Right atrium auricular region (tissue), 2 donors: ENCODE results near the gene SMIM35. TPM values are rescaled to one million over a fixed set of nuclear protein-coding genes. Genes with fewer than 3 reads are reported as not detected.

Source experiments
- DNase-seq: peaks from one replicate; pipeline ENCODE4 v3.0.0-alpha.2; 2019; ENCODE audit warnings: low spot score
- H3K27ac ChIP-seq, 2 donors: fragments of 200-600 bp; sonication (generic); 1 replicate in 1 of 2; 2 replicates in 1 of 2; pipeline ENCODE4 v1.5.1; 2016 to 2019
- H3K27me3 ChIP-seq, 2 donors: fragments of 200-600 bp; sonication (generic); one replicate each; pipeline versions ENCODE4 v1.5.1 to v1.6.0; 2017 to 2019
- H3K36me3 ChIP-seq: fragments of 200-600 bp; sonication (generic); one replicate; pipeline ENCODE4 v1.5.1; 2016
- H3K4me1 ChIP-seq, 2 donors: fragments of 200-600 bp; sonication (generic); one replicate each; pipeline versions ENCODE4 v1.5.1 to v1.6.0; 2017 to 2019
- H3K4me3 ChIP-seq, 2 donors: fragments of 200-600 bp; sonication (generic); 1 replicate in 1 of 2; 2 replicates in 1 of 2; pipeline ENCODE4 v1.5.1; 2017 to 2019; ENCODE audit warnings: mild to moderate bottlenecking in 1 of 2, moderate library complexity in 1 of 2
- H3K9me3 ChIP-seq, 2 donors: fragments of 200-600 bp; sonication (generic); one replicate each; pipeline ENCODE4 v1.5.1; 2019
- CTCF ChIP-seq, 2 donors: fragments of 200-600 bp; sonication (generic); IDR thresholded peaks; one replicate each; pipeline ENCODE4 v1.5.1; 2019; ENCODE audit warnings: antibody characterized with exemption in 2 of 2
- total RNA-seq, 2 donors: library from RNA; depleted of rRNA; stranded (reverse); fragments of >200 nt; gene quantifications; one replicate each; pipeline ENCODE4 v1.1.0, GENCODE V29; 2016

Gene SMIM35
- total RNA-seq, 2 donors from 2014 or later = not detected

GRCh38 chr11:118049771-118050170 is 37.0 kb downstream of the SMIM35 start:
- no peak for TF ChIP-seq CTCF (IDR thresholded peaks at IDR 0.05)
- H3K27me3 ChIP-seq = no peaks in the 10 kb centered on the region

GRCh38 chr11:118048472-118049370 is 38.0 kb downstream of the SMIM35 start:
- peak; percentile 43 for DNase-seq
- no peak overlapping the region for H3K4me3 ChIP-seq
- no peak for TF ChIP-seq CTCF (IDR thresholded peaks at IDR 0.05)

More at GRCh38 chr11:118049771-118050170, 37.0 kb downstream of the SMIM35 start:
- Histone ChIP-seq H3K27ac (no peak overlapping the region), H3K4me1 (no peaks in the 10 kb centered on the region), H3K36me3 (no peaks in the 10 kb centered on the region), H3K9me3 (no peaks in the 10 kb centered on the region), H3K4me3 (no peak overlapping the region)
- peak; percentile 30 for DNase-seq

GRCh38 chr11:118047749-118048148 is 39.0 kb downstream of the SMIM35 start:
- Histone ChIP-seq H3K27ac (no peak overlapping the region), H3K27me3 (no peaks in the 10 kb centered on the region), H3K4me3 (no peak overlapping the region), H3K4me1 (no peaks in the 10 kb centered on the region), H3K9me3 (no peaks in the 10 kb centered on the region), H3K36me3 (no peaks in the 10 kb centered on the region)
- DNase-seq = peak; percentile 28
- TF ChIP-seq CTCF (IDR thresholded peaks at IDR 0.05) = no peak

More at GRCh38 chr11:118048472-118049370, 38.0 kb downstream of the SMIM35 start:
- H3K27ac ChIP-seq = no peak overlapping the region
- H3K9me3 ChIP-seq = no peaks in the 10 kb centered on the region
- no peaks in the 10 kb centered on the region for H3K4me1 ChIP-seq
- no peaks in the 10 kb centered on the region for H3K27me3 ChIP-seq
- H3K36me3 ChIP-seq = no peaks in the 10 kb centered on the region

- Histone ChIP-seq H3K9me3 (no peaks in the 10 kb centered on the region), H3K4me3 (no peak overlapping the region), H3K27me3 (no peaks in the 10 kb centered on the region), H3K4me1 (no peaks in the 10 kb centered on the region), H3K27ac (no peak overlapping the region), H3K36me3 (no peaks in the 10 kb centered on the region)
- peak; percentile 38 for DNase-seq
- no peak for TF ChIP-seq CTCF (IDR thresholded peaks at IDR 0.05)
Observed at GRCh38 chr11:118046964-118047700, 39.6 kb downstream of the SMIM35 start.

- no peak overlapping the region for H3K4me3 ChIP-seq
- DNase-seq = no peak
- no peaks in the 10 kb centered on the region for H3K4me1 ChIP-seq
- H3K27ac ChIP-seq = no peak overlapping the region
- no peak for TF ChIP-seq CTCF (IDR thresholded peaks at IDR 0.05)
- no peaks in the 10 kb centered on the region for H3K9me3 ChIP-seq
- no peaks in the 10 kb centered on the region for H3K36me3 ChIP-seq
- no peaks in the 10 kb centered on the region for H3K27me3 ChIP-seq
Observed at GRCh38 chr11:118046051-118046963, 40.5 kb downstream of the SMIM35 start.
